Breast epithelium (tissue), 3 donors: ENCODE results near the gene CERS5.

Experiments
- POLR2A ChIP-seq: fragments of 450-650 bp; IDR thresholded peaks from one replicate; pipeline ENCODE4 v1.6.1; 2016; ENCODE audit warnings: antibody characterized with exemption, mild to moderate bottlenecking, moderate library complexity
- TF ChIP-seq, protein P1 (sequence below), 3 donors: fragments of 450-650 bp; IDR thresholded peaks; one replicate each; pipeline ENCODE4 v1.5.1; 2016 to 2017; ENCODE audit warnings: antibody characterized with exemption in 3 of 3, mild to moderate bottlenecking in 3 of 3, moderate library complexity in 3 of 3

DNA sequence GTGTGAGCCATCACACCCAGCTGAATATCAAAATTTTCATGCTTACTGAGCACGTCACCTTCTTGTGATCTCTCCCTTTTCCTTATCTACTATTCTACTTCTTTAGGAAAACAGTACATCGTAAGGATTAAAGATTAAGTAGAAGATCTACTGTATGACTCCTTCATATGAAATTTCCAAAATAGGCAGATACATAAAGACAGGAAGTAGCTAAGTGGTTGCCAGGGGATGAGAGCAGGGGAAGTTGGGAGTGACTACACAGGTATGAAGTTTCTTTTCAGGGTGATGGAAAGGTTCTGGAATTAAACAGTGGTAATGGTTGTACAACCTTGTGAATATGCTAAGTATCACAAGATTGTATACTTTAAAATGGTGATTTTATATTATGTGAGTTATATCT lies 36.5 kb upstream of the CERS5 start:
- TF ChIP-seq POLR2A: no peak
- TF ChIP-seq, protein P1, sequence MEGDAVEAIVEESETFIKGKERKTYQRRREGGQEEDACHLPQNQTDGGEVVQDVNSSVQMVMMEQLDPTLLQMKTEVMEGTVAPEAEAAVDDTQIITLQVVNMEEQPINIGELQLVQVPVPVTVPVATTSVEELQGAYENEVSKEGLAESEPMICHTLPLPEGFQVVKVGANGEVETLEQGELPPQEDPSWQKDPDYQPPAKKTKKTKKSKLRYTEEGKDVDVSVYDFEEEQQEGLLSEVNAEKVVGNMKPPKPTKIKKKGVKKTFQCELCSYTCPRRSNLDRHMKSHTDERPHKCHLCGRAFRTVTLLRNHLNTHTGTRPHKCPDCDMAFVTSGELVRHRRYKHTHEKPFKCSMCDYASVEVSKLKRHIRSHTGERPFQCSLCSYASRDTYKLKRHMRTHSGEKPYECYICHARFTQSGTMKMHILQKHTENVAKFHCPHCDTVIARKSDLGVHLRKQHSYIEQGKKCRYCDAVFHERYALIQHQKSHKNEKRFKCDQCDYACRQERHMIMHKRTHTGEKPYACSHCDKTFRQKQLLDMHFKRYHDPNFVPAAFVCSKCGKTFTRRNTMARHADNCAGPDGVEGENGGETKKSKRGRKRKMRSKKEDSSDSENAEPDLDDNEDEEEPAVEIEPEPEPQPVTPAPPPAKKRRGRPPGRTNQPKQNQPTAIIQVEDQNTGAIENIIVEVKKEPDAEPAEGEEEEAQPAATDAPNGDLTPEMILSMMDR (IDR thresholded peaks at IDR 0.05): no peak
